HEK293 (cell line): Measurements from ENCODE around the gene ALX1.

ENCODE experiments used
- IKZF3 ChIP-seq: fragments of 450-650 bp; IDR thresholded peaks from 2 replicates; pipeline ENCODE4 v1.5.0; 2018; ENCODE audit warnings: missing biosample characterization, mild to moderate bottlenecking, missing genetic modification characterization, moderate library complexity
- ZFHX2 ChIP-seq: fragments of 450-650 bp; formaldehyde crosslinking; conservative IDR thresholded peaks from 2 replicates; pipeline ENCODE4 v1.5.1; 2016; ENCODE audit warnings: missing biosample characterization, missing genetic modification characterization
- ZNF157 ChIP-seq: fragments of 450-650 bp; formaldehyde crosslinking; IDR thresholded peaks from 2 replicates; pipeline ENCODE4 v1.5.1; 2016; ENCODE audit warnings: missing biosample characterization, missing genetic modification characterization
- ZNF184 ChIP-seq: fragments of 450-650 bp; IDR thresholded peaks from 2 replicates; pipeline ENCODE4 v1.5.1; 2018; ENCODE audit warnings: missing biosample characterization, mild to moderate bottlenecking, missing genetic modification characterization
- ZNF426 ChIP-seq: fragments of 450-650 bp; formaldehyde crosslinking; IDR thresholded peaks from 2 replicates; pipeline ENCODE4 v1.5.1; 2017; ENCODE audit warnings: missing biosample characterization, missing genetic modification characterization, mild to moderate bottlenecking, inconsistent platforms, moderate library complexity
- ZNF549 ChIP-seq: fragments of 450-650 bp; IDR thresholded peaks from 2 replicates; pipeline ENCODE4 v1.5.1; 2018; ENCODE audit warnings: missing biosample characterization, missing genetic modification characterization, mild to moderate bottlenecking, inconsistent platforms, moderate library complexity
- ZNF747 ChIP-seq: fragments of 450-650 bp; formaldehyde crosslinking; IDR thresholded peaks from 2 replicates; pipeline ENCODE4 v1.5.1; 2016; ENCODE audit warnings: missing biosample characterization, missing genetic modification characterization
- TF ChIP-seq, protein P1 (sequence below): fragments of 450-650 bp; formaldehyde crosslinking; IDR thresholded peaks from 2 replicates; pipeline ENCODE4 v1.5.1; 2016; ENCODE audit warnings: missing biosample characterization, missing genetic modification characterization

DNA sequence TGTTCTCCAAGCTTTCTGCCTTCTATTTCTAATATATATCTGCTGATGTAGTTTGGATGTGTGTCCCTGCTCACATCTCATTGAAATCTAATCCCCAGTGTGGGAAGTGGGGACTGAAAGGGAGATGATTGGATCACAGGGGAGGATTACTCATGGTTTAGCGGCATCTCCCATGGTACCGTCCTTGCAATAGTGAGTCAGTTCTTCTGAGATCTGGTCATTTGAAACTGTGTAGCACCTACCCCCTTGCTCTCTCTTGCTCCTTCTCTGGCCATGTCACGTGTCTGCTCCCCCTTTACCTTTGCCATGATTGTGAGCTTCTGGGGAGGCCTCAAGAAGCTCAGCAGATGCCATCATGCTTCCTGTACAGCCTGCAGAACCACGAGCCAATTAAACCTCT, 26.2 kb upstream of the ALX1 start:
- TF ChIP-seq ZNF184 (no peak), ZNF426 (tag by site-specific recombination) (no peak), ZFHX2 (tag by site-specific recombination) (no peak), ZNF157 (tag by site-specific recombination) (no peak), IKZF3 (tag by site-specific recombination) (no peak), ZNF747 (tag by site-specific recombination) (no peak), ZNF549 (tag by site-specific recombination) (no peak)
- TF ChIP-seq, protein P1, sequence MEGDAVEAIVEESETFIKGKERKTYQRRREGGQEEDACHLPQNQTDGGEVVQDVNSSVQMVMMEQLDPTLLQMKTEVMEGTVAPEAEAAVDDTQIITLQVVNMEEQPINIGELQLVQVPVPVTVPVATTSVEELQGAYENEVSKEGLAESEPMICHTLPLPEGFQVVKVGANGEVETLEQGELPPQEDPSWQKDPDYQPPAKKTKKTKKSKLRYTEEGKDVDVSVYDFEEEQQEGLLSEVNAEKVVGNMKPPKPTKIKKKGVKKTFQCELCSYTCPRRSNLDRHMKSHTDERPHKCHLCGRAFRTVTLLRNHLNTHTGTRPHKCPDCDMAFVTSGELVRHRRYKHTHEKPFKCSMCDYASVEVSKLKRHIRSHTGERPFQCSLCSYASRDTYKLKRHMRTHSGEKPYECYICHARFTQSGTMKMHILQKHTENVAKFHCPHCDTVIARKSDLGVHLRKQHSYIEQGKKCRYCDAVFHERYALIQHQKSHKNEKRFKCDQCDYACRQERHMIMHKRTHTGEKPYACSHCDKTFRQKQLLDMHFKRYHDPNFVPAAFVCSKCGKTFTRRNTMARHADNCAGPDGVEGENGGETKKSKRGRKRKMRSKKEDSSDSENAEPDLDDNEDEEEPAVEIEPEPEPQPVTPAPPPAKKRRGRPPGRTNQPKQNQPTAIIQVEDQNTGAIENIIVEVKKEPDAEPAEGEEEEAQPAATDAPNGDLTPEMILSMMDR (tag by site-specific recombination): no peak
